HepG2 (cell line): ENCODE results near the gene PIH1D2. TPM values are rescaled to one million over a fixed set of nuclear protein-coding genes. Genes with fewer than 3 reads are reported as not detected.

ENCODE experiments used
- DZIP1 ChIP-seq: sonication (generic); formaldehyde crosslinking; IDR thresholded peaks from 2 replicates; pipeline ENCODE4 v1.5.0; 2020; ENCODE audit warnings: mild to moderate bottlenecking, missing genetic modification reagents
- E2F2 ChIP-seq: sonication (generic); formaldehyde crosslinking; IDR thresholded peaks from 2 replicates; pipeline ENCODE4 v1.4.0; 2020; ENCODE audit warnings: missing genetic modification reagents, borderline replicate concordance
- ESRRA ChIP-seq: sonication (generic); formaldehyde crosslinking; IDR thresholded peaks from 2 replicates; pipeline ENCODE4 v1.5.1; 2020; ENCODE audit warnings: mild to moderate bottlenecking, low read depth, missing genetic modification reagents
- ETV6 ChIP-seq: sonication (generic); formaldehyde crosslinking; conservative IDR thresholded peaks from 2 replicates; pipeline ENCODE4 v1.4.0; 2020; ENCODE audit warnings: missing genetic modification reagents
- KIAA2018 ChIP-seq: sonication (generic); formaldehyde crosslinking; IDR thresholded peaks from 2 replicates; pipeline ENCODE4 v1.5.0; 2020; ENCODE audit warnings: mild to moderate bottlenecking, missing genetic modification reagents, borderline replicate concordance
- MXD4 ChIP-seq: IDR thresholded peaks from 2 replicates; pipeline ENCODE4 v1.6.1; 2016; ENCODE audit warnings: mild to moderate bottlenecking, missing biosample characterization, missing genetic modification reagents
- NFKBIZ ChIP-seq: IDR thresholded peaks from 2 replicates; pipeline ENCODE4 v1.6.1; 2018; ENCODE audit warnings: missing genetic modification reagents, missing compliant biosample characterization
- ZFP82 ChIP-seq: sonication (generic); formaldehyde crosslinking; IDR thresholded peaks from 2 replicates; pipeline ENCODE4 v1.5.1; 2020; ENCODE audit warnings: mild to moderate bottlenecking, missing genetic modification reagents, borderline replicate concordance
- ZNF296 ChIP-seq: sonication (generic); formaldehyde crosslinking; conservative IDR thresholded peaks from 2 replicates; pipeline ENCODE4 v1.5.0; 2020; ENCODE audit warnings: mild to moderate bottlenecking, missing genetic modification reagents
- ZNF362 ChIP-seq: sonication (generic); formaldehyde crosslinking; IDR thresholded peaks from 2 replicates; pipeline ENCODE4 v1.4.0; 2020; ENCODE audit warnings: missing genetic modification reagents, mild to moderate bottlenecking, borderline replicate concordance
- ZNF704 ChIP-seq: sonication (generic); formaldehyde crosslinking; IDR thresholded peaks from 2 replicates; pipeline ENCODE4 v1.8.1; 2023; ENCODE audit warnings: mild to moderate bottlenecking, inconsistent platforms, moderate library complexity, missing genetic modification reagents, borderline replicate concordance
- polyA plus RNA-seq, 8 experiments: library from polyadenylated mRNA; depleted of rRNA in 3 of 8; stranded (reverse) in 7 of 8; unstranded in 1 of 8; fragments of >200 nt; fragmentation: Illumina TruSeq in 4 of 8; extraction: Trizol in 4 of 8; gene quantifications; 2 replicates each; pipeline versions ENCODE4 v1.2.1 to v1.2.3, GENCODE V29; 2011 to 2016; ENCODE audit warnings: low read depth in 4 of 8, missing spikeins in 1 of 8, mixed read lengths in 1 of 8; ENCODE audit not compliant: insufficient read depth in 1 of 8
- total RNA-seq, 5 experiments: library from RNA; depleted of rRNA; stranded (reverse); fragments of >200 nt; fragmentation: Illumina TruSeq; extraction: Trizol; gene quantifications; 2 replicates each; pipeline ENCODE4 v1.2.3, GENCODE V29; 2016; ENCODE audit warnings: low read depth in 1 of 5

PIH1D2 gene
- total and polyA plus RNA-seq, 2 of the 13 experiments (the other 11 are each of a cell fraction or from before 2014, with no cell fraction given): 0.49 to 2.7 TPM

GRCh38 chr11:112024773-112025678 is 48.8 kb downstream of the PIH1D2 start, which contains the start of gene DLAT (continued):
- TF ChIP-seq ESRRA (CRISPR knock-in tag) (peak; percentile 90; the same call in 1 of the 2 replicates), ZNF296 (CRISPR knock-in tag) (0 out of 2 replicates have a peak, but pooled peaks have one; percentile 41), ZNF704 (CRISPR knock-in tag) (peak; percentile 90; the same call in 1 of the 2 replicates), KIAA2018 (CRISPR knock-in tag) (peak; percentile 59; the same call in 1 of the 2 replicates), ZNF362 (CRISPR knock-in tag) (peak; percentile 57; the same call in 1 of the 2 replicates), ZFP82 (peak; percentile 91; the same call in 1 of the 2 replicates), DZIP1 (peak; percentile 77; the same call in 1 of the 2 replicates), E2F2 (peak; percentile 58; the same call in 1 of the 2 replicates), NFKBIZ (CRISPR knock-in tag) (no peak), ETV6 (CRISPR knock-in tag) (0 out of 2 replicates have a peak, but pooled peaks have one; percentile 27), MXD4 (CRISPR knock-in tag) (peak; percentile 88)
